ENCODE data around the gene BMP8A.

- TF ChIP-seq POLR2A (IDR thresholded peaks at IDR 0.05; ENCODE audit: low read depth, low read length) (no peak), PAX5 (IDR thresholded peaks at IDR 0.05; ENCODE audit: insufficient read depth, low read length, severe bottlenecking) (no peak), SPI1 (IDR thresholded peaks at IDR 0.05; ENCODE audit: low read depth, low read length) (no peak)
Observed at GRCh38 chr1:39446986-39447567, 44.4 kb upstream of the BMP8A start.
